Suppressor macrophage treated with lipopolysaccharide for 4 hours (primary cell): ENCODE data around the gene SPNS1.

Experiments
- DNase-seq: peaks from one replicate; pipeline ENCODE4 v3.0.0-alpha.2; 2020

Gene SPNS1

DNA sequence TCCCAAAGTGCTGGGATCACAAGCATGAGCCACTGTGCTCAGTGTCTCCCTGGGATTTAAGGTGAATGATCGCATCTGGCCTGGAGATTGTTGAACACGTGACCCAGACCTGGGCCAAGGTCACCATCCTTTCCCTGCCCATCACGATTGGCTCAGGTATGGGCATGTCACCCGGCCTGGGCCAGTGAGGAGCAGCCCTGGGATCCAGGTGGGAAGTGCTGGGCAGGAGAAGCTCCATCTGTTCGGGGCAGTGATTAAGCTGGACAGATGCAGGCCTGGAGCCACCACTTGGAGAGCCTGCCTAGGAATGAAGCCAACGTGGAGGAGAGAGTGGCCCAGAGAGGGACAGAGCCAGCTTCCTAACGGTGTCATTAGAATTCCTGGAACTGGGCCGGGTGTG lies 17.1 kb downstream of the SPNS1 start:
- DNase-seq = no peak

- no peak for DNase-seq
These were observed 17.9 kb downstream of the SPNS1 start for GRCh38 chr16:28992496-28992895.

DNA sequence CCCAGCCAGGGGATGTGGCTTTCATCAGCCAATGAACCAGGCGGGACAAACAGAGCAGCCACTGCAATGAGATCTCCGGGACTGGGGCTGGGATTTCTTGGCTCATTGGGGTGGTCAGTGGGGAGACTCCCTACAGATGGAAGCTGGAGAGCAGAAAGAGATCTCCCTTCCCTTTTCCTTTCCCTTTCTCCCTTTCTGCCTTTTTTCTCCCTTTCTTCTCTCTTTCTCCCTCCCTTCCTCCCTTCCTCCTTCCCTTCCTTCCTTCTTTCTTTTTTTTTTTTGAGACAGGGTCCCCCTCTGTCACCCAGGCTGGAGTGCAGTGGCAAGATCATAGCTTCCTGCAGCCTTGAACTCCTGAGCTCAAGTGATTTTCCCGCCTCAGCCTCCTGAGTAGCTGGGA lies 24.3 kb downstream of the SPNS1 start:
- no peak for DNase-seq

DNA sequence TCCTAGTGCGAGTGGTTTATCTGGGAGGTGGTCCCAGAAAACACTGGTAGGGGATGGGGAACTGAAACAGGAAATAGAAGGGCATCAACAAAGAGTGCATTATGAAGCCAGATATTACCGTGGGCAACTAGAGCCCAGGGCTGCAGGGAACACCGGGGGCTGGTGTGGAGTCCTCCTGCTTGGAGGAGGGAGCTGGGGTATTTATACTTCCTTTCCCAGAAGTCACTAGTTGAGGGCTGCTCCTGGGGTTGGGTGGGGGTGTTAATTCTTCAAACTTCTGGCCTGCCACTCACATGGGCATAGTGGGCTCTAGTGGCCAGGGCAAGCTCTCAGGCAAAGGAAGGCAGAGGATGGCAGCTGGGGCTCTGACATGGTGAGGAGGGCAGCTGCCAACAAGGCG lies 25.0 kb downstream of the SPNS1 start:
- no peak for DNase-seq

- DNase-seq = no peak
These were observed 25.4 kb downstream of the SPNS1 start for GRCh38 chr16:29000019-29000418.

DNA sequence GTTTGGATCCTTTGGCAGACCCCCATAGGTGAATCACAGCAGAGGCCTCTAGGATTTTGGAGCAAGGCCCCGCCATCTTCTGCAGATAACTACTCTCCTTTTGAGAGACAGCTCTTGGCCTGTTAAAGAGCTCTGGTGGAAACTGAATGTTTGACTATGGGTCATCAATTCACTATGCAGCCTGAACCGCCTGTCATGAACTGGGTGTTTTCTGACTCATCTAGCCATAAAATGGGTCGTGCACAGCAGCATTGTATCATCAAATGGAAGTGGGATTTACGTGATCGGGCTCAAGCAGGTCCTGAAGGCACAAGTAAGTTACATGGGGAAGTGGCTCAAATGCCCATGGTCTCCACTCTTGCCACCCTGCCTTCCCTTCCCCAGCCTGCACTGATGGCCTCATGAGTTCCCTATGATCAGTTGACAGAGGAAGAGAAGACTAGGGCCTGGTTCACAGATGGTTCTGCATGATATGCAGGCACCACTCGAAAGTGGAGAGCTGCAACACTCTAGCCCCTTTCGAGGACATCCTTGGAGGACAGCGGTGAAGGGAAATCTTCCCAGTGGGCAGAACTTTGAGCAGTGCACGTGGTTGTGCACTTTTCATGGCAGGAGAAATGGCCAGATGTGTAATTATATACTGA lies 30.0 kb downstream of the SPNS1 start:
- peak; percentile 21 for DNase-seq

- DNase-seq = peak; percentile 56
These were observed 33.4 kb downstream of the SPNS1 start for GRCh38 chr16:29007730-29008593.

- DNase-seq = no peak
These were observed 34.7 kb downstream of the SPNS1 start for GRCh38 chr16:29009050-29009837.

DNA sequence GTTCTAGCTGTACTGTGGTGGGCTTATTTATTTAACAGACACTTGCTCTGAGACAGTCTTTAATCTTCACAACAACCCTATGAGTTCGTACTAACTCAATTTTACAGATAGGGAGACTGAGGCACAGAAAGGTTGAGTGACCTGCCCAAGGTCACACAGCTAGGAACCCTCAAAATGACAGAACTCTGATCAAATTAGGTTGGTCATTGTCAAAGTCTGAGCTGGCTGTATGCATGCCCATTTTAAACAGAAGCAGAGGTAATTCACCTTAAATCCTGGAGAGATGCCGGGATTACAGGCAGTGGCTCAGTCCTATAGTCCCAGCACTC lies 35.2 kb downstream of the SPNS1 start:
- no peak for DNase-seq

- no peak for DNase-seq
These were observed 36.5 kb downstream of the SPNS1 start for GRCh38 chr16:29011112-29011511.

DNA sequence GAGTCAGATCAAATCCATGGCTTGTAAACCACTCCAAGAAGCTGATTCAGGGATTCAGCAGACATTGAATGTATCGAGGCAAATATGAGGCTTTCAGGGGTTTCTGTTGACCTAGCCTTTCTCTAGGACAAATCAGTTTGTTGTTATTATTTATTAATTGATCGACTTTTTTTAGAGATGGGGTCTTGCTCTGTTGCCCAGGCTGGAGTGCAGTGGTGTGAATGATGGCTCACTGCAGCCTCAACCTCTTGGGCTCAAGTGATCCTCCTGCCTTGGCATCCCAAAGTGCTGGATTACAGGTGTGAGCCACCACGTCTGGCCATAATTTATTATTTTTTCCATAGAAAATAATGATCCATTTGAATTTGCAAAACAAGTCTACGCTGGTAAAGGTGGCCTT lies 37.3 kb downstream of the SPNS1 start:
- DNase-seq = no peak

- peak; percentile 60 for DNase-seq
These were observed 38.5 kb downstream of the SPNS1 start for GRCh38 chr16:29012913-29013553.

GRCh38 chr16:29014561-29015069 lies 40.0 kb downstream of the SPNS1 start:
- peak; percentile 39 for DNase-seq

- DNase-seq = no peak
These were observed 47.6 kb downstream of the SPNS1 start for GRCh38 chr16:29022196-29022595.

DNA sequence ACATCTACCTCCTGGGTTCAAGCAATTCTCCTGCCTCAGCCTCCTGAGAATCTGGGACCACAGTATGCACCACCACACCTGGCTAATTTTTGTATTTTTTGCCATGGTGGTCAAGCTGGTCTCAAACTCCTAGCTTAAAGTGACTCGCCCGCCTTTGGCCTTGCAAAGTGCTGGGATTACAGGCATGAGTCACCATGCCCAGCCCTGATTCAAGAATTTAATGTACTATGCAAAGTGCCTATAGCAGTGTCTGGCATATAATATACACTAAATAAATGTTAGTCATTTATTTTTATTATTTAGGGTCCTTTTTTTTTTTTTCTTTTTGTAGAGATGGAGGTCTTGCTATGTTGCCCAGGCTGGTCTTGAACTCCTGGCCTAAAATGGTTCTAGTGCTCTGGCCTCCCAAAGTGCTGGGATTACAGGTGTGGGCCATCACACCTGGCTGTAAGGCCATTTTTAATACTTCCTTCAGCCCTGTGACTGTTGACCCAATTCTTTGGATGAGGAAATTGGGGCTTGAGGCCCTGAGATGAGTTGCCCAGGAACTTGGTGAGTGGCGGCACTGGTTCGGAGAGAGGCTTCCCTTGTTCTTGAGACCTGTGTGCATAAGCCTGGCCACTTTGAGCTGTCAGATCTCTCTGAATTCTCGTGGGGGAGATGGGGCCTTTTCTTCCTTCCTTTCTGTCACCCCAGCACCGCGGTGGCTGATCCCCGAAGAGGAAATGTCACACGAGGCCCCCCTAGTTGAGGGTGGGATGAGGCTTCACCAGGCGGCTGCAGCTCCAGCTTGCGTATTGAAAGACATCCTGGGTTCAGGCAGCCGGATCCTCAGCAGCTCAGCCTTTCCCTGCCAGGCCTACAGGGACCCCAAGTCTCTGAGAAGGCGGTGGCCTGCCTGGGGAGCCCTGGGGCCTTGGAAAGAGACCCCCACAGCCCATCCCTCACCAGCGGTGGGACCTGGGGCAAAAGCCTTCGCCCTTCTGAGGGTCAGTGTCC lies 49.0 kb downstream of the SPNS1 start:
- no peak for DNase-seq

- DNase-seq = no peak
These were observed 49.7 kb downstream of the SPNS1 start for GRCh38 chr16:29024278-29024677.

DNA sequence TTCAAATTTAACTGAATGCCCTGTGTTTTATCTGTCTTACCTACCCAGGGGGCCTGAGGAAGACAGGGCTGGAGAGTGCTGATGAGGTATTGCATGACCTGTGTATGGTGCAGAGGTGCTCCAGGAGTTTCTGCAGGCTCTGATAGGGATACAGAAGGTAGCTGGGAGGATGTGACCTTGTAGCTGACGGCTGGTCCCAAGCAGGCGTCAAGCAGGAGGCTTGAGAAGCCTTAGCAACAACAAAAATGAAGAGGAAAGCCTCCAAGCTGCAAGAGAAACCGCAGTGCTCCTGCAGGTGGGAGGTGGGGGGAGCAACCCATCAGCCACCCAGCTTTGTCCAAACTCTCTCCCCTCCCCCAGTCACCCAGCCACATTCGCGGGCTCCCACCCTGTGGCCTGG lies 50.6 kb downstream of the SPNS1 start:
- DNase-seq = no peak

GRCh38 chr16:29025735-29026134 lies 51.2 kb downstream of the SPNS1 start:
- DNase-seq = no peak

DNA sequence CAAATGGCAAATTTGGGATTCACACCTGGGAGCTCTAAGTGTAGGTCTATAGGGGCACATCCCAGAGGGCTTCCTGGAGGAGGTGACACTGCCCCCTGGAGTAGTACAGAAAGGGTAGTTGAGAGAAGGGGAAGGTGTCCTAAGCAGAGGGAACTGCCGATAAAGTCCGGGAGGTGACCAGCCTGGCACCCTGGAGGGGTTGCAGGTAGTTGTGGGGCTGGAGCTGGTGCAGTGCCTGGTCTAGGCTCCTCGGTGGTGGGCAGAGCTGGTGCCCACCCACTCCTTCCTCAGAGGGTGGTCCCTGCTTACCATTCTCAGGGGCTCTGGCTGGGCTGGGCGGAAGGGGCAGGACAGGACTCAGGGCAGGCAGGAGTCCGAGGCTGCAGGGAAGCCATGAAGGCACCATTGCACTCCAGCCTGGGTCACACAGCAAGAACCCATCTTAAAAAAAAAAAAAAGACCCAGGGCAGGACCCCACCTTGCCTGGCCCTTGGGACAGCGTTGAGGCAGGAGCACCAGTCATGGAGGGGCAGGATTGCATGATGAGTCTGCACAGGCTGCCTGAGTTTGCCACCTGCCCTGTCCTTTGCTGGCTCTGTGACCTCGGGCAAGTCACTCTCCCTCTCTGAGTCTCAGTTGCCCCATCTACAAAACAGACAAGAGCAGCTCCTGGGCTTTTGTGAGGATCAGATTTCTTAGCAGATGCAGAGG lies 54.0 kb downstream of the SPNS1 start:
- no peak for DNase-seq

DNA sequence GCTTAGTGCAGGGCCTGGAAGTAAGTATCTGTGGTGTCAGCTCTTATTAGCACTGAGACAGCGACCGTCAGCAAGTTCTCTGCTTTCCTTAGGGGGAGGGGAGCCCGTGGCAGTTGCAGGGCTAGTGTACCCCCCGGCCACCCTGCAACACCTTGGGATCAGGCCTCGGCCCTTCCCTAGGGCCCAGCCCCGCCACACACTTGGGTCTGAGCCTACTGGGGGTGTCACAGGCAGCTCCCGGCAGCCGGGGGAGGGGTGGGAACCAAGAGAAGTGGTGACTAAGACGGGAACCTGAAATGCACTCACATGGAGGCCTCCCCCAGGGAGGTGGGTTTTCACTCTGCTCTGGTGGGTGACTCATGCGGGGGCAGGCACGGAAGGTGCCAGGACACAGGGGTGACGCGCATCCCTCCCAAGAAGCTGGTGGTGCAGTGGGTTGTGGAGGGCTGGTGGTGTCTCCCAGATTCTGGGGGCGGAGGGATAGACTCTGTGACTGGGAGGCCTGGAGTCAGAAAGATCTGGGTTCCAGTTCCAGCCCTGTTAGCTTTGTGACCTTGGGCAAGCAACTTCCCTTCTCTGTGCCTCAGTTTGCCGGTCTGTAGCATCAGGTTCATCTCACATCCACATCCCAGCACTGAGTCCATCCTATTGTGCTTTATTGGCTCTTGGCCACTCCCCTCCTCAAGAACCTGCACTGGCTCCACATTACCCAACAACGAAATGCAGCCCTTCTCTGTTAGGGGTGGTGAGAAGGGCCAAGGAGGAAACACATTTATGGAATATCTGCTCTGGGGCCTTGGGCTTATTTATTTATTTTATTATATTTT lies 54.8 kb downstream of the SPNS1 start:
- peak; percentile 53 for DNase-seq
